H9 (cell line): Measurements from ENCODE around the gene PGM1. TPM values are rescaled to one million over a fixed set of nuclear protein-coding genes. Genes with fewer than 3 reads are reported as not detected.

ENCODE experiments used
- DNase-seq: peaks from one replicate; pipeline ENCODE4 v3.0.0-alpha.2; 2017
- H2AFZ ChIP-seq: one replicate; pipeline ENCODE4 v1.6.1; 2013; ENCODE audit warnings: mild to moderate bottlenecking, low read length, control low read depth, moderate library complexity
- H2AK5ac ChIP-seq: 2 replicates; pipeline ENCODE4 v1.6.1; 2013; ENCODE audit warnings: low read length, control low read depth, mixed read lengths; ENCODE audit not compliant: insufficient read length
- H2BK120ac ChIP-seq: one replicate; pipeline ENCODE4 v1.6.1; 2013; ENCODE audit warnings: low read depth, mild to moderate bottlenecking, low read length, control low read depth, inconsistent platforms; ENCODE audit not compliant: poor library complexity, severe bottlenecking
- H2BK12ac ChIP-seq: 2 replicates; pipeline ENCODE4 v1.6.1; 2013; ENCODE audit warnings: low read length, control low read depth, mixed read lengths, low read depth; ENCODE audit not compliant: insufficient read length
- H2BK15ac ChIP-seq: 2 replicates; pipeline ENCODE4 v1.6.1; 2013; ENCODE audit warnings: low read depth, low read length, control low read depth
- H2BK20ac ChIP-seq: one replicate; pipeline ENCODE4 v1.6.1; 2013; ENCODE audit warnings: low read depth, mild to moderate bottlenecking, low read length, control low read depth, inconsistent platforms; ENCODE audit not compliant: poor library complexity, severe bottlenecking
- H2BK5ac ChIP-seq: 2 replicates; pipeline ENCODE4 v1.6.1; 2013; ENCODE audit warnings: low read length, control low read depth, mixed read lengths; ENCODE audit not compliant: insufficient read length
- H3K14ac ChIP-seq: 2 replicates; pipeline ENCODE4 v1.6.1; 2013; ENCODE audit warnings: low read length, control low read depth; ENCODE audit not compliant: insufficient read depth
- H3K18ac ChIP-seq: 2 replicates; pipeline ENCODE4 v1.6.1; 2013; ENCODE audit warnings: low read depth, mild to moderate bottlenecking, mixed read lengths, low read length, control low read depth; ENCODE audit not compliant: insufficient read length
- H3K23ac ChIP-seq: 2 replicates; pipeline ENCODE4 v1.6.1; 2013; ENCODE audit warnings: low read length, control low read depth, mixed read lengths, low read depth; ENCODE audit not compliant: insufficient read length
- H3K23me2 ChIP-seq: 2 replicates; pipeline ENCODE4 v1.6.1; 2013; ENCODE audit warnings: low read depth, mild to moderate bottlenecking, mixed read lengths, low read length, control low read depth; ENCODE audit not compliant: insufficient read length, poor library complexity, severe bottlenecking
- H3K27ac ChIP-seq: 2 replicates; pipeline ENCODE4 v1.5.1; 2013; ENCODE audit warnings: low read length, control low read depth, mixed read lengths, low read depth; ENCODE audit not compliant: insufficient read length
- H3K27me3 ChIP-seq: 2 replicates; pipeline ENCODE4 v1.6.1; 2013; ENCODE audit warnings: low read length, control low read depth, inconsistent platforms; ENCODE audit not compliant: insufficient read depth
- H3K4ac ChIP-seq: 2 replicates; pipeline ENCODE4 v1.6.1; 2013; ENCODE audit warnings: low read depth, mild to moderate bottlenecking, control low read depth, inconsistent platforms, low read length, moderate library complexity
- H3K4me1 ChIP-seq: 2 replicates; pipeline ENCODE4 v1.6.1; 2013; ENCODE audit warnings: low read length, control low read depth, inconsistent platforms; ENCODE audit not compliant: insufficient read depth
- H3K4me2 ChIP-seq: 2 replicates; pipeline ENCODE4 v1.6.1; 2013; ENCODE audit warnings: low read length, control low read depth, mixed read lengths; ENCODE audit not compliant: insufficient read length, insufficient read depth
- H3K56ac ChIP-seq: 2 replicates; pipeline ENCODE4 v1.6.1; 2013; ENCODE audit warnings: low read depth, mild to moderate bottlenecking, mixed read lengths, low read length, control low read depth; ENCODE audit not compliant: insufficient read length
- H3K79me1 ChIP-seq: 2 replicates; pipeline ENCODE4 v1.6.1; 2013; ENCODE audit warnings: low read depth, mild to moderate bottlenecking, moderate library complexity, low read length, control low read depth, inconsistent platforms; ENCODE audit not compliant: insufficient read depth, poor library complexity, severe bottlenecking
- H3K79me2 ChIP-seq: 2 replicates; pipeline ENCODE4 v1.6.1; 2013; ENCODE audit warnings: low read length, control low read depth, inconsistent platforms; ENCODE audit not compliant: insufficient read depth
- H3K9ac ChIP-seq: 2 replicates; pipeline ENCODE4 v1.6.1; 2013; ENCODE audit warnings: low read length, control low read depth, mixed read lengths; ENCODE audit not compliant: insufficient read length; ENCODE audit errors: extremely low read depth
- H3K9me3 ChIP-seq: one replicate; pipeline ENCODE4 v1.6.1; 2013; ENCODE audit warnings: low read depth, low read length, inconsistent platforms; ENCODE audit not compliant: control insufficient read depth
- H3T11ph ChIP-seq: one replicate; pipeline ENCODE4 v1.6.1; 2013; ENCODE audit warnings: mild to moderate bottlenecking, low read length, control low read depth, inconsistent platforms
- H4K20me1 ChIP-seq: one replicate; pipeline ENCODE4 v1.6.1; 2013; ENCODE audit not compliant: control insufficient read depth, insufficient read length, insufficient read depth
- H4K5ac ChIP-seq: 2 replicates; pipeline ENCODE4 v1.6.1; 2013; ENCODE audit warnings: low read depth, mild to moderate bottlenecking, mixed read lengths, low read length, control low read depth; ENCODE audit not compliant: insufficient read length
- H4K8ac ChIP-seq: replicated peaks from 2 replicates; pipeline ENCODE4 v1.6.1; 2013; ENCODE audit warnings: low read length, control low read depth, mixed read lengths, low read depth; ENCODE audit not compliant: insufficient read length
- H4K91ac ChIP-seq: 2 replicates; pipeline ENCODE4 v1.6.1; 2013; ENCODE audit warnings: low read depth, mild to moderate bottlenecking, moderate library complexity, mixed read lengths, low read length, control low read depth; ENCODE audit not compliant: insufficient read length
- H3K27ac Mint-ChIP-seq, 3 experiments: 2 replicates in 2 of 3; 3 replicates in 1 of 3; pipeline ENCODE4 v1.8.0; 2020 to 2021; ENCODE audit warnings: mixed read lengths in 3 of 3, mild to moderate bottlenecking in 1 of 3, moderate library complexity in 1 of 3
- H3K27me3 Mint-ChIP-seq: 2 replicates; pipeline ENCODE4 v1.8.0; 2021; ENCODE audit warnings: low read depth, mild to moderate bottlenecking, moderate library complexity, mixed read lengths
- H3K36me3 Mint-ChIP-seq, 3 experiments: 2 replicates in 2 of 3; 3 replicates in 1 of 3; pipeline ENCODE4 v1.8.0; 2020 to 2021; ENCODE audit warnings: low read depth in 3 of 3, mixed read lengths in 3 of 3; ENCODE audit not compliant: insufficient read depth in 1 of 3
- H3K4me1 Mint-ChIP-seq, 2 experiments: 2 replicates each; pipeline ENCODE4 v1.8.0; 2020; ENCODE audit warnings: mixed read lengths in 2 of 2
- H3K4me3 Mint-ChIP-seq, 2 experiments: 2 replicates in 1 of 2; 3 replicates in 1 of 2; pipeline ENCODE4 v1.8.0; 2020 to 2021; ENCODE audit warnings: mild to moderate bottlenecking in 2 of 2, mixed read lengths in 2 of 2, moderate library complexity in 1 of 2
- H3K9me3 Mint-ChIP-seq, 2 experiments: 2 replicates in 1 of 2; 3 replicates in 1 of 2; pipeline ENCODE4 v1.8.0; 2020; ENCODE audit warnings: mild to moderate bottlenecking in 2 of 2, mixed read lengths in 2 of 2, moderate library complexity in 1 of 2
- CTCF ChIP-seq: fragments of 200-600 bp; sonication (generic); conservative IDR thresholded peaks from 3 replicates; pipeline ENCODE4 v1.8.0; 2021; ENCODE audit warnings: antibody characterized with exemption, mild to moderate bottlenecking
- whole genome bisulfite sequencing: extraction: QIAGEN DNeasy Blood & Tissue Kit; methylation state at CpG from one replicate; pipeline ENCODE4 v1.1.7; 2013; ENCODE audit warnings: missing lambda C conversion rate, low lambda C conversion rate, mixed read lengths; ENCODE audit not compliant: insufficient read length; ENCODE audit errors: extremely low coverage; 5-methylcytosine and 5-hydroxymethylcytosine counted together
- total RNA-seq: library from RNA; stranded (reverse); gene quantifications from 2 replicates; pipeline ENCODE4 v1.2.1, GENCODE V29; 2021

Gene PGM1
- total RNA-seq, 1 experiment from 2014 or later: 56.4 TPM

- Histone ChIP-seq H3K14ac (no peak overlapping the region), H3K4ac (no peak overlapping the region), H3K23ac (no peak overlapping the region), H4K91ac (no peak overlapping the region), H3K56ac (no peak overlapping the region), H3T11ph (no peak overlapping the region), H3K18ac (no peak overlapping the region), H3K79me2 (no peaks in the 10 kb centered on the region), H3K9ac (no peak overlapping the region), H3K4me1 (no peaks in the 10 kb centered on the region), H2BK5ac (no peak overlapping the region), H2BK15ac (no peak overlapping the region), H3K9me3 (no peaks in the 10 kb centered on the region), H2AFZ (no peak overlapping the region), H3K4me2 (no peak overlapping the region), H2AK5ac (no peak overlapping the region), H2BK20ac (no peak overlapping the region), H2BK120ac (no peak overlapping the region), H3K27me3 (no peaks in the 10 kb centered on the region), H4K8ac (no peak overlapping the region), H3K23me2 (no peaks in the 10 kb centered on the region), H2BK12ac (no peak overlapping the region), H3K79me1 (no peaks in the 10 kb centered on the region), H4K5ac (no peak overlapping the region), H4K20me1 (no peaks in the 10 kb centered on the region), H3K27ac (no peak overlapping the region)
- DNase-seq: no peak
- Mint-ChIP-seq H3K27ac (peak overlapping the region in 1 of 3 experiments; percentile 52; a peak in 1 of 7 replicates), H3K9me3 (no peaks in the 10 kb centered on the region), H3K4me3 (no peak overlapping the region), H3K4me1 (peaks cover 24 to 32% of the 10 kb centered on the region in 2 experiments), H3K27me3 (no peaks in the 10 kb centered on the region), H3K36me3 (no peaks in the 10 kb centered on the region; a peak in 1 of 7 replicates)
- no CpG with 5 or more reads among the region's 6 CpGs for WGBS
- TF ChIP-seq CTCF: no peak
These were observed 28.5 kb downstream of the PGM1 start for GRCh38 chr1:63621698-63622097.
